ENCODE measurements around the gene CDKN1C.

DNA sequence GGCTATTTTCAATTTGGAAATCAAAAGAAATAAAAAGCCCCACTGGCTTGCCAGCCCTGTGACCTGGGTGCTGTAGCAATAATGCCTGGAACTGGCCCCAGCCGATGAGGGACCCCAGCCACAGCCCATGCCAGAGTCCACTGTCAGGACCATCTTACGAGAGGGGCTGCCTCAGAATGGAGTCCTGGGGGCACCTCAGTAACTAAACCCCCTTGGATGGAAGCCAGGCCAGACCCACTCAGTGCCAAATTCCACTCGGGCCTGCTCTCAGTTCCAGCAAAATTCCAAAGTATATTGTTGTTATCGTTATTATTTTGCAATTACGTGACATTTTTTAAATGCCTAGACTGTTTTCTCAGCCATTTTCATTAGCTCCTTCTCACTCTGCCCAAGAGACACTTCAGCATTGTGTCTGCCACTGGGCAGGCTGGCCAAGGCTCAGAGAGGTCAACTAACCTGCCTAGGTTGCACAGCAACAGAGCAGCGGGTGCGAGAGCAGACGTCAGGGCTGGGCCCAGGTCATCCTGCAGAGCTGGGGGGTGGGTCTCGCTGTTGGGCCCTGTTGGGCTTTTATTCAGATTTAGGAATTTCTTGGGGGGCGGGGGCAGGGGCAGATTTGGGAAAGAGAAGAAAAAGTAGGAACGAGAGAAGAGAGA lies 19.5 kb downstream of the CDKN1C start:
- TF ChIP-seq, protein P1, sequence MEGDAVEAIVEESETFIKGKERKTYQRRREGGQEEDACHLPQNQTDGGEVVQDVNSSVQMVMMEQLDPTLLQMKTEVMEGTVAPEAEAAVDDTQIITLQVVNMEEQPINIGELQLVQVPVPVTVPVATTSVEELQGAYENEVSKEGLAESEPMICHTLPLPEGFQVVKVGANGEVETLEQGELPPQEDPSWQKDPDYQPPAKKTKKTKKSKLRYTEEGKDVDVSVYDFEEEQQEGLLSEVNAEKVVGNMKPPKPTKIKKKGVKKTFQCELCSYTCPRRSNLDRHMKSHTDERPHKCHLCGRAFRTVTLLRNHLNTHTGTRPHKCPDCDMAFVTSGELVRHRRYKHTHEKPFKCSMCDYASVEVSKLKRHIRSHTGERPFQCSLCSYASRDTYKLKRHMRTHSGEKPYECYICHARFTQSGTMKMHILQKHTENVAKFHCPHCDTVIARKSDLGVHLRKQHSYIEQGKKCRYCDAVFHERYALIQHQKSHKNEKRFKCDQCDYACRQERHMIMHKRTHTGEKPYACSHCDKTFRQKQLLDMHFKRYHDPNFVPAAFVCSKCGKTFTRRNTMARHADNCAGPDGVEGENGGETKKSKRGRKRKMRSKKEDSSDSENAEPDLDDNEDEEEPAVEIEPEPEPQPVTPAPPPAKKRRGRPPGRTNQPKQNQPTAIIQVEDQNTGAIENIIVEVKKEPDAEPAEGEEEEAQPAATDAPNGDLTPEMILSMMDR (conservative IDR thresholded peaks at IDR 0.05 in 1 of 2, IDR thresholded peaks at IDR 0.05 in 1 of 2; ENCODE audit: low read depth in 1 of 2, low read length in 2 of 2): no peak
- no peak for TF ChIP-seq EZH2 (IDR thresholded peaks at IDR 0.05; ENCODE audit: low read length, missing control alignments)

All from fibroblast of lung (primary cell).